Measurements from ENCODE around the gene GALNT1.

Gene GALNT1

GRCh38 chr18:35728676-35729075 lies 147.1 kb downstream of the GALNT1 start:
- no peak for DNase-seq

GRCh38 chr18:35729991-35730668 lies 148.6 kb downstream of the GALNT1 start:
- no peak for DNase-seq

DNA sequence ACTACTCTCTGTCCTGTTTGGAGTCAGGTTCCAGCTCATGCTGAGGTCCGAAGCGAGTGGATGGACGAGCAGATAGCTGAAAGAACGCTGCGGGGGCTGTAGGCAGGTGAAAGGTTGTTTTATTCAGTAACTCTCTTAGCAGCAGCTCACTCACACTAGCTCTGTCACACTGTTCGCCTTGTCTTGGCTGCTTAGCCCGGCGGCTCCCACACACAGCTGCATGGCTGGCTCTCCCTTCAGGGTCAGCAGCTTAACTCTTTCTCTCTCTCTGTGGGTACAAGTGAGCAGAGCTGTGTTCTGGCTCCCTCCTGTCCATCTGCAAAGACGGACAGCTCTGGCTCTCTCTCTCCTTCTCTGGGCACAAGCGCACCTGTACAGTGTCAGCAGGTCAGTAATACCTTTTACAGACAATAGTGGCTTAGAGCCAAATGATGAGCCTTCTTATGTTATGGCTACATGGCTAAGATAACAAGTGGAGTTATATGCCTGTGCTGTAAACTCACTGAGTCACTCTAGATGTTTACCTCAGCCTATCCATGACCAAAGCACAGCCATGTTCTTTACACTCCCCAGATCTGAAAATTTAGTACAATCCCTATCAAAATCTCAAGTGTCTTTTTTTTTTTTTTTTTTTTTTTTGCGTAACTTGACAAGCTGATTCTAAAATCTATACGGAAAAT lies 149.3 kb downstream of the GALNT1 start:
- no peak for DNase-seq

DNA sequence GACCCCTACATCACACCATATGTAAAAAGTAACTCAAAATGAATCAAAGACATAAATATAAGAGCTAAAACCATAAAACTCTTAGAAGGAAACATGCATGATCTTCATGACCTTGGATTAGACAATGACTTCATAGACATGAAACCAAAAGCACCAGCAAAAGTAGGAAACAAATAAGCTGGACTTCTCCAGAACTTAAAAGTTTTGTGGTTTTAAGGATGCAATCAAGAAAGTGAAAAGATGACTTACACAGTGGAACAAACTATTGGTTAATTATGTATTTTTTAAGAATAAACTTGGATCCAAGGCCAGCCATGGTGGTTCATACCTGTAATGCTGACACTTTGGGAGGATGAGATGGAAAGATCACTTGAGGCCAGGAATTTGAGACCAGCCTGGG lies 150.2 kb downstream of the GALNT1 start:
- DNase-seq: no peak

- DNase-seq: no peak
Measured at GRCh38 chr18:35732162-35732561, 150.6 kb downstream of the GALNT1 start.

DNA sequence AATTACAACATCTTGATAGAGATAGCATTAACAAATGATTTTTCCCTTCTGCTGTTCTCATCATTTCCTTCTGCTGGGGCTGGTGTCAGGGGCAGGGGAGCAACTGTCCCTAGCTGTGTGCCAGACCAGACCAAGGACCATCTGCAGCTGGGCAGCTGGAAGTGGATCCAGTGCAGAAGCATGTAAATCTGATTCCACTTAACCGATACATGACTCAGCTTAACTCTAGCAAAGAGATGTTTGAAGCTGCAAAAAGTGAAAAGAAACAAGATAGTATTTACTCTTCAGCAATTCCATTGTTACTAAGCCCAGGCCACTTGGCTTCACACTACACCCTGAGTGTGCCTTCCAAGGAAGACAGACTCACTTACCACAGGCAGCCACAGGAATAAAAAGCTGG lies 151.1 kb downstream of the GALNT1 start:
- no peak for DNase-seq

- no peak for DNase-seq
Measured at GRCh38 chr18:35733408-35733807, 151.9 kb downstream of the GALNT1 start.

DNA sequence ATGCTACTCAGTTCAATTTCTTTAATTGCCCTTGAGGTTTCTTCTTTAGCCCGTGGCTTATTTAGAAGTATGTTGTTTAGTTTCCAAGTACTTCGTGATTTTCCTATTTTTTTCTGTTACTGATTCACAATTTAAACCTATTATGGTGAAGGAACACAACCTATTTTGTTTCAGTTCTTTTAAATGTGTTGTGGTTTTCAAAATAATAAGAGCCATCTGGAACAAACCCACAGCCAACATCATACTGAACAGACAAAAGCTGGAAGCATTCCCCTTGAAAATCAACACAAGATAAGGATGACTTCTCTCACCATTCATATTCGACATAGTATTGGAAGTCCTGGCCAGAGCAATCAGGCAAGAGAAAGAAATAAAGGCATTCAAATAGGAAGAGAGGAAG lies 155.2 kb downstream of the GALNT1 start:
- no peak for DNase-seq

DNA sequence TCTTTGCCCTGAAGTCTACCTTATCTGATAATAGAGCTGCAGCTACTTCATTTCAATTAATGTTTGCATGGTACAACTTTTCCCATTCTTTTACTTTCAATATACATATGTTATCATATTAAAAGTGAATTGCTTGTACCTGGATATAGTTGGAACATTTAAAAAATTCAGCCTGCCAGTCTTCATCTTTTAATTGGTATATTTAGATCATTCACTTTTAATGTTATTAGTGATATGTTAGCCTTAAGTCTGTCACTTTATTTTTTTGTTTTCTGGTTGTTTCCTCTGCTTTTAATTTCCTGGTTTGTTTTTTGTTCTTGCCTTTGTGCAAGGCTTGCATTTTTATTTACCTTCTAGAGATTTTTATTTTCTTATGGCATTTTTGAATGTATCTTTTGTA lies 158.2 kb downstream of the GALNT1 start:
- no peak for DNase-seq

DNA sequence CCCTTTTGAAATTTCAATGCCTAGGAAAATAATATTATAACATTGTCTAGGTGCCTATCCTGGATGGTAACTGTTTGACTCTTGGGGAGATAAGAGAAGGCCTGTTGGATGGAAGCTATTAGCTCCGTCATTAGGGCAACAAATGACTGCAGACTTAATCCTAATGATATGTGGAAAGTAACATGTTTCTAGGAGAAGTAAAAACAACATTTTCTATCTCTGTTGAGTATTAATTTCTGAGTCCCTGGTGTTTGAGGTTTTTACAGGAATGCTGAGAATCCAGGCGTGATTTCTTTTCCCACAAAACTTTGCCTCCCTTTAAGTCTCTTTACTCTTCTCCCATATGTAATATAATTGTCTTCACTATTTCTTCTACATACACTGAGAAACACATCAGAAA lies 159.1 kb downstream of the GALNT1 start:
- DNase-seq: no peak

GRCh38 chr18:35743916-35744315 lies 162.4 kb downstream of the GALNT1 start:
- DNase-seq: no peak

- no peak for DNase-seq
Measured at GRCh38 chr18:35745814-35746213, 164.3 kb downstream of the GALNT1 start.

DNA sequence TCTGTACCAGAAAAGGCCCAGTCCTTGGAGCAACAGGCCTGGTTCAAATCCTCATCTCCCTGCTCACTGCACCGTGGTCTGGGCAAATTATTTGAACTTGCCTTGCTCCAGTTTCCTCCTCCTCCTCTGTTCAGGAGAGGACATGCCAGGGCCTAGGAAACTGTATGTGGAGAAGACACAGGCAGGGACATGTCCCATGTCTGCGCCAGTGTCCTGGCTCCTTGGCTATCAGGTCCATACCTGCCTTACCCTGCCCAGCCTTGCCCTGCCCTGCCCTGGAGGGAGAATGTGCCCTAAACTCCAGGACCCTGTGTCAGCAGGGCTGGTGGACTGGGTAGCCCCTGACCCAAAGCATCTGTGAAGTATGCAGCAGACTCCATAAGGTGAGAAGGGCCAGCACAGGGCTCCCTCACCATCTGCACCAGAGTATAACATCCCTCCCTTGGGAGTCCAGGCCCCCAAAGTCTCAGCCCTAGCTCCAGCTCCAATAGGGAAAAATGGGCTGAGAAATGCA lies 165.3 kb downstream of the GALNT1 start:
- DNase-seq: no peak

DNA sequence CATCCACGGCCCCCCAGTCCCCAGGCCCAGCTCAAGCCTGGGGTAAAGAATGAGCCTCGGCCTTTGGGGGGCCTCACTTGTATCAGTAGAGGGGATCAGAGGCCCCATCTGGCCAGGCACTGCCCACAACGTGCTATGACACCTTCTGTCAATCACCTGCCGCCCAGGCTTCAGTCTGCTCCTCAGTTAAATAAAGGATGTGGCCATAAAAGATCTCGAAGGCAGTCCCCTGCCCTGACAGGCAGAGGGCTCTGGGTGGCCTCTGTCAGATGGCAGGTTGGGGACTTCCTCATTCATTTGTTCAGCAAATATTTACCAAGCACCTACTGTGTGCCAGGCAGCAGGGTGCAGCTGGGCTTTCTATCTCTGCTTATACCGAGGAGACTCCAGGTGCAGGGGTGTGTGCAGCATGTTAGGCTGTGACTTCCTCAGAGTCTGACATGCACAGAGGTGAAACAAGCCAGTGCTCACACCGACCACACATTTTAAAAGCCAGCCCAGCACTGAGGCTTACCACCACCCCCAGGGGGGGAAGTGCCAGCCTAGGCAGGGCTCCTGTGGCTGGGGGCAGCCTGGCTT lies 166.4 kb downstream of the GALNT1 start:
- DNase-seq: no peak

- no peak for DNase-seq
Measured at GRCh38 chr18:35749701-35750100, 168.2 kb downstream of the GALNT1 start.

- DNase-seq: no peak
Measured at GRCh38 chr18:35750929-35751328, 169.4 kb downstream of the GALNT1 start.

- DNase-seq: no peak
Measured at GRCh38 chr18:35753306-35753910, 171.9 kb downstream of the GALNT1 start.

- DNase-seq: no peak
Measured at GRCh38 chr18:35754464-35754863, 172.9 kb downstream of the GALNT1 start.

DNA sequence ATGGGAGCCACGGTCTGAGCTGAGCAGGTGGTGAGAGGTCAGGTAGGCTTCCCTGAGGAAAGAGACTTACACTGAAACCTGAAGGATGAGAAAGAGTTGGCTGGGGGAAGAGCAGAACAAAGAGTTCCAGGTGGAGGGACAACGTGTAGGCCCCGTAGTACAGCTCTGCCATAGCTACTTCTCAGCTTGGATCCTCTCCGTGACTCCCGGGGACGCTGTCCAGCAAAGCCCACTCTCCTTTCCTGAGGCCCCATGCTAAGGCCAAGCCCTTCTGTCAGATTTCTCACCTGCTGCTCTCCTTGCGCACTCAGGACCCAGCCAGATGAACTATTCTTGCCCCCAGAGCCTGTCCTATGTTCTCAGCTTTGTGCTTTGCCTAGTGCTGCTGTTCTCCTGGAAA lies 173.8 kb downstream of the GALNT1 start:
- DNase-seq: no peak

GRCh38 chr18:35756506-35757117 lies 175.1 kb downstream of the GALNT1 start:
- no peak for DNase-seq
